Fibroblast of pulmonary artery (primary cell): ENCODE measurements around the gene DCAF15.

Source experiments
- DNase-seq: peaks from one replicate; pipeline ENCODE4 v3.0.0-alpha.2; 2010; ENCODE audit warnings: low read depth
- H3K4me3 ChIP-seq: replicated peaks from 2 replicates; pipeline ENCODE4 v1.5.1; 2011; ENCODE audit warnings: low read depth, mild to moderate bottlenecking, control low read depth, low read length, moderate library complexity
- CTCF ChIP-seq: IDR thresholded peaks from 2 replicates; pipeline ENCODE4 v1.5.1; 2011; ENCODE audit warnings: mild to moderate bottlenecking, control low read depth, low read length, inconsistent platforms; ENCODE audit errors: missing control alignments

Gene DCAF15

GRCh38 chr19:14006085-14006765 is 53.9 kb downstream of the DCAF15 start, which contains the start of gene RFX1:
Gene RFX1 (minus strand): TSS chr19:14006320. CDS start chr19:13993843, 12,477 bp downstream.
- TF ChIP-seq CTCF: no peak
- H3K4me3 ChIP-seq: peak within 1 kb of the TSS; percentile 78
- DNase-seq: peak; percentile 100

- DNase-seq: no peak
- peak overlapping the region; percentile 78 for H3K4me3 ChIP-seq
- no peak for TF ChIP-seq CTCF
These were observed 54.7 kb downstream of the DCAF15 start for GRCh38 chr19:14006766-14007562.
